ENCODE data around the gene PRDX5. TPM values are rescaled to one million over a fixed set of nuclear protein-coding genes. Genes with fewer than 3 reads are reported as not detected.

PRDX5 gene
- total and polyA plus RNA-seq, 2 experiments from 2014 or later, result 212 to 312 TPM

DNA sequence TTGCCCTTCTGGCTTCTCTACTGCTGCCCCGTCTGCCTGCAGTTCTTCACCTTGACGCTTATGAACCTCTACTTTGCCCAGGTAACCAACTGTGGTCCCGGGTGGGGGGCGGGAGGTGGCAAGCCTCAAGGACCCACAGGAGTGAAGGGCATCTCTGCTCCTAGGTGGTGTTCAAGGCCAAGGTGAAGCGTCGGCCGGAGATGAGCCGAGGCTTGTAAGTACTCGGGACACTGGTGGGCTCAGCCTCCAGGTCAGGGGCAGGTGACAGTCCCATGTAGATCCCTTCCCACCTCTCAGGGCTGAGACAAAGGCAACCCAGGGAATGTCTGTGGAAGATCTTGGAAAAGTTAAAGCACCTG, 31.1 kb upstream of the PRDX5 start:
- Histone ChIP-seq H3K4me2 (peak overlapping the region; percentile 99; the same call in 1 of the 2 replicates), H3K27me3 (ENCODE audit: insufficient read depth) (peaks cover 40% of the 10 kb centered on the region), H4K20me1 (replicated peaks; ENCODE audit: insufficient read depth) (no peaks in the 10 kb centered on the region), H3K9me2 (ENCODE audit: insufficient read depth) (no peaks in the 10 kb centered on the region), H3K27ac (ENCODE audit: low read depth) (no peak overlapping the region), H2AFZ (no peak overlapping the region), H3K79me2 (replicated peaks; ENCODE audit: insufficient read depth) (no peaks in the 10 kb centered on the region), H3K4me3 (peak overlapping the region; percentile 95; the same call in 1 of the 2 replicates), H3K36me3 (ENCODE audit: insufficient read depth) (no peaks in the 10 kb centered on the region), H3F3A (replicated peaks; ENCODE audit: low read depth) (peaks cover 13% of the 10 kb centered on the region; the same call in 1 of the 2 replicates), H3K4me1 (ENCODE audit: insufficient read depth) (peaks cover 8% of the 10 kb centered on the region)
- ATAC-seq, result no peak
- TF ChIP-seq CTCF (conservative IDR thresholded peaks at IDR 0.05; ENCODE audit: low read depth in 2 of 2), result no peak
- TF ChIP-seq, protein P1, sequence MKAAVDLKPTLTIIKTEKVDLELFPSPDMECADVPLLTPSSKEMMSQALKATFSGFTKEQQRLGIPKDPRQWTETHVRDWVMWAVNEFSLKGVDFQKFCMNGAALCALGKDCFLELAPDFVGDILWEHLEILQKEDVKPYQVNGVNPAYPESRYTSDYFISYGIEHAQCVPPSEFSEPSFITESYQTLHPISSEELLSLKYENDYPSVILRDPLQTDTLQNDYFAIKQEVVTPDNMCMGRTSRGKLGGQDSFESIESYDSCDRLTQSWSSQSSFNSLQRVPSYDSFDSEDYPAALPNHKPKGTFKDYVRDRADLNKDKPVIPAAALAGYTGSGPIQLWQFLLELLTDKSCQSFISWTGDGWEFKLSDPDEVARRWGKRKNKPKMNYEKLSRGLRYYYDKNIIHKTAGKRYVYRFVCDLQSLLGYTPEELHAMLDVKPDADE (IDR thresholded peaks at IDR 0.05), result no peak
- no peak for TF ChIP-seq ZNF462 (CRISPR knock-in tag; IDR thresholded peaks at IDR 0.05)
- no peak for TF ChIP-seq STAT1 (IDR thresholded peaks at IDR 0.05; ENCODE audit: unreplicated experiment)
- TF ChIP-seq ZNF114 (CRISPR knock-in tag; IDR thresholded peaks at IDR 0.05), result no peak
- TF ChIP-seq CREB1 (CRISPR knock-in tag; IDR thresholded peaks at IDR 0.05; ENCODE audit: low read depth), result no peak
- TF ChIP-seq ZNF331 (CRISPR knock-in tag; IDR thresholded peaks at IDR 0.05; ENCODE audit: low read depth), result no peak
- no peak for TF ChIP-seq EZH2 (IDR thresholded peaks at IDR 0.05; ENCODE audit: low read depth, unreplicated experiment)
- TF ChIP-seq NANOG (IDR thresholded peaks at IDR 0.05; ENCODE audit: borderline replicate concordance), result no peak
- no peak for TF ChIP-seq REST (IDR thresholded peaks at IDR 0.05; ENCODE audit: unreplicated experiment)
- no peak for TF ChIP-seq JUNB (IDR thresholded peaks at IDR 0.05; ENCODE audit: unreplicated experiment)
- H3K4me1 Mint-ChIP-seq, result peaks cover 11% of the 10 kb centered on the region
- H3K9me3 Mint-ChIP-seq, result no peaks in the 10 kb centered on the region; the same call in 1 of the 3 replicates
- peaks cover 40% of the 10 kb centered on the region for H3K27me3 Mint-ChIP-seq (ENCODE audit: insufficient read depth, low read depth, poor library complexity)
- H3K4me3 Mint-ChIP-seq, result peak overlapping the region; percentile 65
- H3K36me3 Mint-ChIP-seq (ENCODE audit: low read depth), result peaks cover 3% of the 10 kb centered on the region; the same call in 1 of the 3 replicates
- DNase-seq (ENCODE audit: low spot score), result no peak
- no peak overlapping the region for H3K27ac Mint-ChIP-seq
